ENCODE results near the gene CDK11A.
"Not testable (repeated sequence)": the region's sequence is repeated elsewhere in the genome, so short reads cannot be mapped to it uniquely, and the experiment has no call there.

- TF ChIP-seq CTCF (conservative IDR thresholded peaks at IDR 0.05; ENCODE audit: low read depth, low read length); EZH2 (IDR thresholded peaks at IDR 0.05; ENCODE audit: borderline replicate concordance, low read depth, low read length, poor library complexity, severe bottlenecking): not testable (repeated sequence)
These were observed 22.4 kb upstream of the CDK11A start for GRCh38 chr1:1746566-1746909.
